SHP77 treated with DMSO at 0.1 percent for 48 hours (cell line): Measurements from ENCODE around the gene RTL1.

Source experiments
- DNase-seq: peaks from one replicate; lab custom pipeline; 2025; lab: John Stamatoyannopoulos, UW

The RTL1 gene

GRCh38 chr14:100898465-100898864 is 5.1 kb downstream of the RTL1 start:
- DNase-seq = no peak

GRCh38 chr14:100896369-100897060 is 7.0 kb downstream of the RTL1 start:
- DNase-seq = no peak

- DNase-seq = no peak
Measured at GRCh38 chr14:100895411-100895810, 8.1 kb downstream of the RTL1 start.

- no peak for DNase-seq
Measured at GRCh38 chr14:100894416-100894815, 9.1 kb downstream of the RTL1 start.

- DNase-seq = no peak
Measured at GRCh38 chr14:100893760-100894159, 9.8 kb downstream of the RTL1 start.

- peak; percentile 73 for DNase-seq
Measured at GRCh38 chr14:100893228-100893601, 10.3 kb downstream of the RTL1 start.

GRCh38 chr14:100892496-100893227 is 10.9 kb downstream of the RTL1 start:
- no peak for DNase-seq

- DNase-seq = no peak
Measured at GRCh38 chr14:100891501-100892445, 11.7 kb downstream of the RTL1 start.

- DNase-seq = no peak
Measured at GRCh38 chr14:100891051-100891450, 12.5 kb downstream of the RTL1 start.

GRCh38 chr14:100890061-100890850 is 13.3 kb downstream of the RTL1 start:
- no peak for DNase-seq

- DNase-seq = no peak
Measured at GRCh38 chr14:100889641-100890040, 13.9 kb downstream of the RTL1 start.

- DNase-seq = no peak
Measured at GRCh38 chr14:100888789-100889315, 14.7 kb downstream of the RTL1 start.

GRCh38 chr14:100887728-100888335 is 15.7 kb downstream of the RTL1 start:
- DNase-seq = no peak

GRCh38 chr14:100885617-100886016 is 17.9 kb downstream of the RTL1 start:
- no peak for DNase-seq

- DNase-seq = no peak
Measured at GRCh38 chr14:100885196-100885595, 18.3 kb downstream of the RTL1 start.

GRCh38 chr14:100884456-100884855 is 19.1 kb downstream of the RTL1 start:
- no peak for DNase-seq

- no peak for DNase-seq
Measured at GRCh38 chr14:100883789-100884101, 19.8 kb downstream of the RTL1 start.

GRCh38 chr14:100882991-100883788 is 20.3 kb downstream of the RTL1 start:
- no peak for DNase-seq

- DNase-seq = no peak
Measured at GRCh38 chr14:100882026-100882967, 21.2 kb downstream of the RTL1 start.
